Upper lobe of left lung (tissue), 6 donors: ENCODE data around the gene PRDM16. TPM values are rescaled to one million over a fixed set of nuclear protein-coding genes. Genes with fewer than 3 reads are reported as not detected.

Source experiments
- ATAC-seq, 2 donors: fragments of 200-7000 bp; cut with Tn5 transposase; one replicate each; pipeline ENCODE4 v1.9.1; 2022; ENCODE audit warnings: mild to moderate bottlenecking in 2 of 2, moderate library complexity in 2 of 2; ENCODE audit not compliant: low FRiP score in 2 of 2
- DNase-seq, 2 donors: peaks; one replicate each; pipeline ENCODE4 v3.0.0-alpha.2; 2019 to 2020
- H3K27ac ChIP-seq, 4 donors: fragments of 200-600 bp; sonication (generic); one replicate each; pipeline ENCODE4 v1.5.1; 2016 to 2019
- H3K27me3 ChIP-seq, 4 donors: fragments of 200-600 bp; sonication (generic); one replicate each; pipeline ENCODE4 v1.5.1; 2017 to 2019
- H3K36me3 ChIP-seq, 4 donors: fragments of 200-600 bp; sonication (generic); one replicate each; pipeline ENCODE4 v1.5.1; 2016 to 2019
- H3K4me1 ChIP-seq, 4 donors: fragments of 200-600 bp; sonication (generic); one replicate each; pipeline ENCODE4 v1.5.1; 2018 to 2019
- H3K4me3 ChIP-seq, 4 donors: fragments of 200-600 bp; sonication (generic); one replicate each; pipeline ENCODE4 v1.5.1; 2017 to 2019; ENCODE audit warnings: mild to moderate bottlenecking in 2 of 4, moderate library complexity in 1 of 4
- H3K9me3 ChIP-seq, 4 donors: fragments of 200-600 bp; sonication (generic); one replicate each; pipeline ENCODE4 v1.5.1; 2018 to 2019
- CTCF ChIP-seq, 6 experiments: fragments of 450-650 bp in 4 of 6; fragments of 200-600 bp in 2 of 6; sonication (generic) in 2 of 6; IDR thresholded peaks; one replicate each; pipeline ENCODE4 v1.5.1; 2016 to 2019; ENCODE audit warnings: antibody characterized with exemption in 6 of 6
- EP300 ChIP-seq, 4 donors: sonication (generic); formaldehyde crosslinking; IDR thresholded peaks; one replicate each; pipeline ENCODE4 v1.5.1; 2017; ENCODE audit warnings: antibody characterized with exemption in 4 of 4, control low read depth in 2 of 4
- POLR2A ChIP-seq, 4 donors: fragments of 450-650 bp; IDR thresholded peaks; one replicate each; pipeline ENCODE4 v1.5.1; 2016 to 2017; ENCODE audit warnings: antibody characterized with exemption in 4 of 4, mild to moderate bottlenecking in 2 of 4
- POLR2AphosphoS5 ChIP-seq, 2 donors: sonication (generic); formaldehyde crosslinking; IDR thresholded peaks; one replicate each; pipeline ENCODE4 v1.5.1; 2017; ENCODE audit warnings: antibody characterized with exemption in 2 of 2
- WGBS, 2 donors: methylation state at CpG; one replicate each; pipeline ENCODE4 v1.1.5; 2017 to 2018; 5-methylcytosine and 5-hydroxymethylcytosine counted together
- total RNA-seq, 6 donors: library from RNA; depleted of rRNA in 4 of 6; stranded (reverse); fragments of >200 nt in 4 of 6; gene quantifications; one replicate each; pipeline versions ENCODE4 v1.1.0 to v1.2.1, GENCODE V29; 2016 to 2021
- donor health status: DM: no; HTN: no; CAD: no; lungs with moderate emphysema.
- donor health status: DM: no; HTN: yes; CAD: no; lungs with severe emphysema.

The PRDM16 gene
- 10 to 100 TPM; 12.3 to 54.5 (median 21.2) TPM for total RNA-seq

- 1 to 3% methylated on average over 35 to 93 of the region's 106 CpGs for WGBS, 2 donors
- H3K9me3 ChIP-seq = no peaks in the 10 kb centered on the region
Measured at GRCh38 chr1:3068564-3069431, at the start of gene PRDM16. TSS of gene PRDM16 (plus strand) at chr1:3069203. CDS start at chr1:3069260, 57 bp downstream.

GRCh38 chr1:3019516-3020051 lies 49.4 kb upstream of the PRDM16 start:
- peak; percentile 17 to 56 for DNase-seq
- no peak for ATAC-seq
- H3K27ac ChIP-seq = no peak overlapping the region
- no peaks in the 10 kb centered on the region for H3K27me3 ChIP-seq
- no peaks in the 10 kb centered on the region for H3K4me1 ChIP-seq
- no peaks in the 10 kb centered on the region for H3K9me3 ChIP-seq
- WGBS, 2 donors = 90 to 99% methylated on average over 17 to 22 of the region's 24 CpGs
- TF ChIP-seq POLR2AphosphoS5 (IDR thresholded peaks at IDR 0.05) (no peak), POLR2A (IDR thresholded peaks at IDR 0.05) (no peak)
- H3K36me3 ChIP-seq = no peaks in the 10 kb centered on the region
- H3K4me3 ChIP-seq = no peak overlapping the region

More at GRCh38 chr1:3068564-3069431, at the start of gene PRDM16:
- Histone ChIP-seq H3K27me3 (peaks cover 0 to 70% (median 24%) of the 10 kb centered on the region in 4 donors), H3K4me3 (peak within 1 kb of the TSS; percentile 57 to 88 (median 76)), H3K36me3 (no peaks in the 10 kb centered on the region), H3K4me1 (peaks cover 22 to 70% (median 29%) of the 10 kb centered on the region in 4 donors), H3K27ac (peak within 1 kb of the TSS; percentile 85 to 90 (median 89))
- DNase-seq (peak; percentile 59 to 88), ATAC-seq (no peak)
- TF ChIP-seq EP300 (IDR thresholded peaks at IDR 0.05) = no peak
- TF ChIP-seq POLR2A (IDR thresholded peaks at IDR 0.05) = peak in 1 of 4 donors; percentile 36

- WGBS, 2 donors = 79 to 90% methylated on average over 11 to 12 of the region's 12 CpGs
- Histone ChIP-seq H3K9me3 (no peaks in the 10 kb centered on the region), H3K4me3 (no peak overlapping the region), H3K27me3 (no peaks in the 10 kb centered on the region), H3K36me3 (no peaks in the 10 kb centered on the region), H3K27ac (no peak overlapping the region), H3K4me1 (no peaks in the 10 kb centered on the region)
- DNase-seq = no peak
- TF ChIP-seq EP300 (IDR thresholded peaks at IDR 0.05) (no peak), CTCF (IDR thresholded peaks at IDR 0.05) (no peak)
- no peak for ATAC-seq
Measured at GRCh38 chr1:3020263-3020909, 48.6 kb upstream of the PRDM16 start.

- Histone ChIP-seq H3K27ac (no peak within 1 kb of the TSS), H3K4me3 (no peak within 1 kb of the TSS), H3K36me3 (no peaks in the 10 kb centered on the region), H3K27me3 (no peaks in the 10 kb centered on the region), H3K4me1 (no peaks in the 10 kb centered on the region), H3K9me3 (no peaks in the 10 kb centered on the region)
- TF ChIP-seq POLR2A (IDR thresholded peaks at IDR 0.05) (no peak), POLR2AphosphoS5 (IDR thresholded peaks at IDR 0.05) (no peak), CTCF (IDR thresholded peaks at IDR 0.05) (no peak)
- ATAC-seq (no peak), DNase-seq (peak in 1 of 2 donors; percentile 34)
- 63 to 73% methylated on average over 5 to 8 of the region's 8 CpGs for WGBS, 2 donors
Measured at GRCh38 chr1:3021233-3021671, 47.8 kb upstream of the PRDM16 start, which contains the start of gene ACTRT2. TSS of gene ACTRT2 (plus strand) at chr1:3021467. CDS start at chr1:3021687, 220 bp downstream.

GRCh38 chr1:3021801-3022401 lies 47.1 kb upstream of the PRDM16 start:
- DNase-seq (peak in 1 of 2 donors; percentile 75), ATAC-seq (no peak)
- Histone ChIP-seq H3K4me3 (no peak overlapping the region), H3K27me3 (no peaks in the 10 kb centered on the region), H3K27ac (no peak overlapping the region), H3K36me3 (no peaks in the 10 kb centered on the region), H3K9me3 (no peaks in the 10 kb centered on the region), H3K4me1 (no peaks in the 10 kb centered on the region)
- no peak for TF ChIP-seq EP300 (IDR thresholded peaks at IDR 0.05)
- TF ChIP-seq CTCF (IDR thresholded peaks at IDR 0.05) = no peak
- TF ChIP-seq POLR2A (IDR thresholded peaks at IDR 0.05) = no peak
- no peak for TF ChIP-seq POLR2AphosphoS5 (IDR thresholded peaks at IDR 0.05)
- WGBS, 2 donors = 93% methylated on average over 25 to 28 of the region's 28 CpGs
